Mucosa of rectum (tissue), 2 donors: ENCODE data around the gene KCNIP3.

Experiments
- H3K27ac ChIP-seq, 2 donors: one replicate each; pipeline ENCODE4 v1.7.0; 2013; ENCODE audit warnings: inconsistent platforms in 2 of 2, low read depth in 2 of 2, low read length in 2 of 2
- H3K27me3 ChIP-seq, 2 donors: one replicate each; pipeline ENCODE4 v1.7.0; 2013; ENCODE audit warnings: low read length in 2 of 2; ENCODE audit not compliant: control insufficient read depth in 2 of 2, insufficient read depth in 2 of 2
- H3K36me3 ChIP-seq, 2 donors: one replicate each; pipeline ENCODE4 v1.7.0; 2013; ENCODE audit warnings: low read length in 2 of 2; ENCODE audit not compliant: control insufficient read depth in 2 of 2, insufficient read depth in 2 of 2
- H3K4me1 ChIP-seq, 2 donors: one replicate each; pipeline ENCODE4 v1.7.0; 2013; ENCODE audit warnings: low read length in 2 of 2, mild to moderate bottlenecking in 1 of 2; ENCODE audit not compliant: control insufficient read depth in 2 of 2, insufficient read depth in 2 of 2
- H3K4me3 ChIP-seq, 2 donors: one replicate each; pipeline ENCODE4 v1.7.0; 2013; ENCODE audit warnings: low read length in 2 of 2
- H3K9ac ChIP-seq, 2 donors: one replicate each; pipeline ENCODE4 v1.7.0; 2013; ENCODE audit warnings: low read length in 2 of 2, low read depth in 1 of 2, mild to moderate bottlenecking in 1 of 2
- H3K9me3 ChIP-seq, 2 donors: one replicate each; pipeline ENCODE4 v1.7.0; 2013; ENCODE audit warnings: low read length in 2 of 2; ENCODE audit not compliant: control insufficient read depth in 2 of 2
- donor health status: healthy.
- donor health status: Normal muscosa, but diverticular disease.

The KCNIP3 gene

GRCh38 chr2:95346738-95347671 is 49.9 kb downstream of the KCNIP3 start:
- Histone ChIP-seq H3K9ac (peak overlapping the region in 1 of 2 donors; percentile 35), H3K4me1 (peaks cover 8 to 9% of the 10 kb centered on the region in 2 donors), H3K9me3 (no peaks in the 10 kb centered on the region), H3K27me3 (peaks cover 13% of the 10 kb centered on the region in 2 donors), H3K4me3 (peak overlapping the region; percentile 44 to 56), H3K36me3 (no peaks in the 10 kb centered on the region), H3K27ac (no peak overlapping the region)

- no peak overlapping the region for H3K4me3 ChIP-seq
- H3K27ac ChIP-seq, result no peak overlapping the region
- H3K36me3 ChIP-seq, result no peaks in the 10 kb centered on the region
- H3K4me1 ChIP-seq, result peaks cover 8 to 9% of the 10 kb centered on the region in 2 donors
- no peaks in the 10 kb centered on the region for H3K9me3 ChIP-seq
- no peak overlapping the region for H3K9ac ChIP-seq
- peaks cover 10 to 13% of the 10 kb centered on the region in 2 donors for H3K27me3 ChIP-seq
Observed at GRCh38 chr2:95347681-95348608, 50.8 kb downstream of the KCNIP3 start.

GRCh38 chr2:95348609-95349567 is 51.7 kb downstream of the KCNIP3 start:
- Histone ChIP-seq H3K9me3 (no peaks in the 10 kb centered on the region), H3K27ac (no peak overlapping the region), H3K4me3 (no peak overlapping the region), H3K36me3 (no peaks in the 10 kb centered on the region), H3K9ac (no peak overlapping the region), H3K4me1 (peaks cover 8 to 9% of the 10 kb centered on the region in 2 donors), H3K27me3 (peaks cover 9 to 13% of the 10 kb centered on the region in 2 donors)

GRCh38 chr2:95349568-95350322 is 52.6 kb downstream of the KCNIP3 start:
- Histone ChIP-seq H3K4me3 (no peak overlapping the region), H3K27me3 (peaks cover 6 to 7% of the 10 kb centered on the region in 2 donors), H3K27ac (no peak overlapping the region), H3K36me3 (no peaks in the 10 kb centered on the region), H3K4me1 (peaks cover 8 to 9% of the 10 kb centered on the region in 2 donors), H3K9ac (no peak overlapping the region), H3K9me3 (no peaks in the 10 kb centered on the region)

- H3K4me1 ChIP-seq, result peaks cover 3 to 6% of the 10 kb centered on the region in 2 donors
- H3K9me3 ChIP-seq, result no peaks in the 10 kb centered on the region
- H3K4me3 ChIP-seq, result no peak overlapping the region
- no peak overlapping the region for H3K27ac ChIP-seq
- peaks cover under 1 to 3% of the 10 kb centered on the region in 2 donors for H3K27me3 ChIP-seq
- no peaks in the 10 kb centered on the region for H3K36me3 ChIP-seq
- H3K9ac ChIP-seq, result no peak overlapping the region
Observed at GRCh38 chr2:95350368-95350767, 53.2 kb downstream of the KCNIP3 start.

GRCh38 chr2:95350774-95351597 is 53.8 kb downstream of the KCNIP3 start:
- Histone ChIP-seq H3K36me3 (no peaks in the 10 kb centered on the region), H3K27ac (no peak overlapping the region), H3K9ac (no peak overlapping the region), H3K27me3 (peaks cover 0 to 3% of the 10 kb centered on the region in 2 donors), H3K9me3 (no peaks in the 10 kb centered on the region), H3K4me1 (peaks cover 0 to under 1% of the 10 kb centered on the region in 2 donors), H3K4me3 (no peak overlapping the region)

GRCh38 chr2:95351598-95351915 is 54.4 kb downstream of the KCNIP3 start:
- Histone ChIP-seq H3K4me1 (no peaks in the 10 kb centered on the region), H3K4me3 (no peak overlapping the region), H3K36me3 (no peaks in the 10 kb centered on the region), H3K27ac (no peak overlapping the region), H3K9ac (no peak overlapping the region), H3K27me3 (peaks cover 0 to 3% of the 10 kb centered on the region in 2 donors), H3K9me3 (no peaks in the 10 kb centered on the region)

- Histone ChIP-seq H3K4me1 (no peaks in the 10 kb centered on the region), H3K4me3 (no peak overlapping the region), H3K27ac (no peak overlapping the region), H3K9ac (no peak overlapping the region), H3K36me3 (no peaks in the 10 kb centered on the region), H3K27me3 (peaks cover 0 to 3% of the 10 kb centered on the region in 2 donors), H3K9me3 (no peaks in the 10 kb centered on the region)
Observed at GRCh38 chr2:95352310-95353054, 55.3 kb downstream of the KCNIP3 start.
